ENCODE measurements around the gene NOL11.

- TF ChIP-seq CTCF (conservative IDR thresholded peaks at IDR 0.05): no peak
- TF ChIP-seq ZFX (IDR thresholded peaks at IDR 0.05): no peak
Measured at GRCh38 chr17:67769231-67769630, 51.5 kb downstream of the NOL11 start.
